Astrocyte of the spinal cord (primary cell): ENCODE data around the gene RARA.
A peak's percentile ranks its signal among the peaks of the same experiment; 100 is the strongest.
"Not testable (repeated sequence)": the region's sequence is repeated elsewhere in the genome, so short reads cannot be mapped to it uniquely, and the experiment has no call there.

Source experiments
- DNase-seq: peaks from one replicate; pipeline ENCODE4 v3.0.0; 2011; ENCODE audit warnings: low read depth, low spot score
- H3K4me3 ChIP-seq: 2 replicates; pipeline ENCODE4 v1.5.1; 2011; ENCODE audit warnings: low read depth, mild to moderate bottlenecking, low read length, moderate library complexity
- CTCF ChIP-seq: IDR thresholded peaks from 2 replicates; pipeline ENCODE4 v1.5.1; 2012; ENCODE audit warnings: low read depth, mild to moderate bottlenecking, low read length, inconsistent platforms
- in situ Hi-C: cut with HindIII; loops from 2 replicates; pipeline ENCODE4 v1.10.0; 2017; ENCODE audit warnings: low sequenced_read_pairs

RARA gene

DNA sequence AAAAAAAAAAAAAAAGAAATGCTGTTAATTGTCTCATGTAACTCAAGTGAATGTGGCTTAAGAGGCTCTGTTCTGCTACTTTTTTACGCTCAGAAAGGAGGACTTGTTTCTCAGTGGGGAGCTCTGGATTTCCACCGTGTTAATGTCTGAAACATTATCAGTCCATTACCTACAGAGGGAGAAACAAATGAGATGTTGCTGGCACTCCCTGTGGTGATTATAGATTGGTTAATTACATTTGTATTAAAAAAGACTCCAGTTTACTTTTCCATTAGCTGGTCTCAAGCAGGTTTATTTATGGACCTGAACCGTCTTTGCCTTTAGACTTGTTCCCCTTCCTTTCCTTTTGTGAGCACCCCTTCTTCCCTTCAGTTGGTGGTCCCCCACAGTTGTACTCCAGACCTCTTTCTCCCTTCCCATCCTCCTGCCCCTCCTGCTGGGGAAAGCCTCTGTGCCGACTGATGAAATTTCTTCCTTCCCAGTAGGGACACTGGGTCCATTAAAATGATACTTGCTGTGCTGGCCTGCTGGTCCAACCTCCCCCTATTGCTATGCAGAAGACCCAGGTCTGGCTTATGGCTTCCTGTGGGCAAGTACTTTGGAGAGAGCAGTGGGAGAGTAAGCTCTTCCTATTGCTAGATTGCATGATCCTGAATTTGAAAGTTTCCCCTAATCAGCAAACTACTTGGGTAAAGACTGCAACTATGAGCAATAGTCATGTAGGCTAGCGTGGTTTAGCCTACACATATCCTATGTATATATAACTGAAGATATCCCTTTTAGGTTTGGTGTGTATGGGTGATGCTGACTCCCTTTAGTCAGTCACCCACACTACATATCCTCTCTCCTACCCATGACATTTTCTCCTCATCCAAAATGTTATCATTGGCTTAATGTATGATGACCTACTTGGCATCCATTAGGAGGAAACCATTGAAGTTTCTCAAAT lies 13.2 kb upstream of the RARA start:
- DNase-seq = no peak
- H3K4me3 ChIP-seq = no peak overlapping the region
- in situ Hi-C loops = loop anchor here (25.0 kb wide), 1 partner anchor 108 kb away; the partner anchor contains the start of gene RAPGEFL1
- TF ChIP-seq CTCF = no peak

DNA sequence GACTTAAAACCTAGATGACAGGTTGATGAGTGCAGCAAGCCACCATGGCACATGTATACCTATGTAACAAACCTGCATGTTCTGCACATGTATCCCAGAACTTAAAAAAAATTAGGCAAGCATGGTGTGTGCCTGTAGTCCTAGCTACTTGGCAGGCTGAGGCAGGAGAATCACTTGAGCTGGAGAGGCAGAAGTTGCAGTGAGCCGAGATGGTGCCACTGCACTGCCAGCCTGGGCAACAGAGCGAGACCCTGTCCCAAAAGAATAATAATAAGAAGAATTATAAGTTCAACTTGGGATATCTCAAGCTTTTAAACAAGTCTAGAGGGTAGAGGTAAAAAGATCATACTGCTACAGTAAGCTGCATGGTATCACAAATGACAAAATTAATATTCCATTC lies 11.5 kb upstream of the RARA start:
- in situ Hi-C loops = loop anchor here (25.0 kb wide), 1 partner anchor 110 kb away; the partner anchor contains the start of gene RAPGEFL1
- no peak for TF ChIP-seq CTCF
- DNase-seq = no peak
- H3K4me3 ChIP-seq = no peak overlapping the region

- H3K4me3 ChIP-seq = no peak overlapping the region
- TF ChIP-seq CTCF = no peak
- in situ Hi-C loops = loop anchor here (25.0 kb wide), 1 partner anchor 111 kb away; the partner anchor contains the start of gene RAPGEFL1
- peak; percentile 44 for DNase-seq
Measured at GRCh38 chr17:40298726-40299125, 10.3 kb upstream of the RARA start.

DNA sequence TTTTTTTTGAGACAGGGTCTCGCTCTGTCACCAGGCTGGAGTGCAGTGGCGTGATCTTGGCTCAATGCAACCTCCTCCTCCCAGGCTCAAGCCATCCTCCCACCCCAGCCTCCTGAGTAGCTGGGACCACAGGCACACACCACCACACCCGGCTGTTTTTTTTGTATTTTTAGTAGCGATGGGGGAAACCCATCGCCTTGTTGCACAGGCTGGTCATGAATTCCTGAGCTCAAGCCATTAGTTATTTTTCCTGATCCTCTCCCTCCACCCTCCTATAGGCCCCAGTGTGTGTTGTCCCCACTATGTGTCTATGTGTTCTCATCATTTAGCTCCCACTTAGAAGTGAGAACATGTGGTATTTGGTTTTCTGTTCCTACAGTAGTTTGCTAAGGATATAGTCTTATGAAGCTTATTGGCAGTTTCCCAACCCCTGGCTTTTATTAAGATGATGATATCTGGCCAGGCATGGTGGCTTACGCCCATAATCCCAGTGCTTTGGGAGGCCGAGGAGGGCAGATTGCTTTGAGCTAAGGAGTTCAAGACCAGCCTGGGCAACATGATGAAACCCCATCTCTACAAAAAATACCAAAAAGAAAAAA lies 9.7 kb upstream of the RARA start:
- DNase-seq, H3K4me3 ChIP-seq: not testable (repeated sequence)
- in situ Hi-C loops = loop anchor here (25.0 kb wide), 1 partner anchor 112 kb away; the partner anchor contains the start of gene RAPGEFL1

- in situ Hi-C loops = loop anchor here (10.0 kb wide), 1 partner anchor 63 kb away; the partner anchor contains the start of gene GJD3
- no peak overlapping the region for H3K4me3 ChIP-seq
- TF ChIP-seq CTCF = no peak
- no peak for DNase-seq
Measured at GRCh38 chr17:40301315-40301714, 7.7 kb upstream of the RARA start.

DNA sequence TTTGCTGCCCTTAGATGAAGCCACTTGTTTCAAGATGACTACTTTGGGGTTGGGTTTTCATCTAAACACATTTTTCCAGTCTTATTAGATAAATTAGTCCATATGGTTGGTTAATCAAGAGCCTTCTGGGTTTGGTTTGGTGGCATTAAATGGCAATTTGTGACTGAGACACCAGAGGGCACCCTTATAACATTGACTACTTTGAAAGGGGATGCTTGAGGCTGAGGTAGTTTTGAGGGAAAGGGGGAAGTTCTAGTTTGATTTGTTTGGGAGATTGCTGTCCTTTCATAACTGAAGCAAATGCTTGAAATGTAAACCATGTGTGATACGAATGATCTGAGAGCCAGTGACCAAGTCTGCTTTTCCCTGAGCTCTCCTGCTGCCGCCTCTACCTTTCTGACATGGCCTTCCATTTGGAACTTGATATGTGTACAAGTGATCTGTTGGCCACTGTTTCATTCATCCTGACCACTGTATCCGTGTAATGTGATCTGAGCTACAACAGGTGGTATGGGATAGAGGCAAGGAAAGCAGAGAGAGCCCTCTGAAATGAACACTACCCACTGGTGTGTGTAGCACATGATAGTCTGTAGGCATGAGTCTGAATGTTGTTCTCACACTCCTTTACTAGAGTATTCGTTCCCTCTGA lies 5.8 kb upstream of the RARA start:
- no peak overlapping the region for H3K4me3 ChIP-seq
- in situ Hi-C loops = loop anchor here (10.0 kb wide), 1 partner anchor 62 kb away; the partner anchor contains the start of gene GJD3
- TF ChIP-seq CTCF = peak; percentile 69
- DNase-seq = peak; percentile 75
